Measurements from ENCODE around the gene RPL37A. TPM values are rescaled to one million over a fixed set of nuclear protein-coding genes. Genes with fewer than 3 reads are reported as not detected.

RPL37A gene
- total and polyA plus RNA-seq, 9 of the 15 experiments (the other 6 are each of a cell fraction or from before 2014, with no cell fraction given), result 1,938 to 3,349 (median 2,436) TPM

DNA sequence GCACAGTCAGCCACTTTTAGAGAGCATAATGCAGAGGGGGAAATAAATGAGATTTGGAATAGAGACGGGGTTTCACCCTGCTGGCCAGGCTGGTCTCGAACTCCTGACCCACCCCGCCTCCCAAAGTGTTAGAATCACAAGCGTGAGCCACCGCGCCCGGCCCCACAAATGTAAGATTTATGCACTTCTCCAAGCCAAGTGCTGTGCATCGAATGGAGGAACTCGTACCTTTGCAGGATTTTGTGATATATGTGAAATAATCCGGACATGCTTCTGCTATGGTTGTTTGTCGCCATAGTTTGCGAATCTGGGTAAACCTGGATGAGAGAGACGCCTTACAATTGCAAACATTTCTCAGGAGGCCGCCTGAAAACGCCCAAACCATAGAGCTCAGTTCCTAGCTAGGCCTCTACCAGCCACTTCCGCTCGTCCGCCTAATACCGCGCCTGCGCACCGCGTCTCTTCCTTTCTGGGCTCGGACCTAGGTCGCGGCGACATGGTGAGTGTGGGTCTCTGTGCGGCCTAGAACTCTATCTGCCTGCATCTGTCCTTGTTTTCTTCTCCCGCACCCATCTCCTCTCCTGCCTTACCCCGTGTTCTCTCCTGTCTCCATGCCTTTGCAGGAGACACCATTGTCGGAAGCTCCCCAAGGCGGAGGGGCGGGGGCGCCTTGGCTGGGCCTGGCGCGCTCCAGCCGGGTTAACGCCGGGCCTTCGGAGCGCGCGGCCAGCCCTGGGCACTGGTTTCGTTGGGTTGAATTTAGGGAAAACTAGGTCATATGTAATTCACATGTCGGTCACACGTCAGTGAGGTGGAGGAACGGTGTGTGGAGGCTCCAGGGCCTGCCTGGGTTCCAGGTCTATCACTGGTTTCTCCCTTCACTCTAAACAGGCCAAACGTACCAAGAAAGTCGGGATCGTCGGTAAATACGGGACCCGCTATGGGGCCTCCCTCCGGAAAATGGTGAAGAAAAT lies at the start of gene RPL37A (continued):
- TF ChIP-seq ZNF274 (IDR thresholded peaks at IDR 0.05; ENCODE audit: borderline replicate concordance, low read depth, low read length), result no peak
- no peak for TF ChIP-seq ZNF217 (CRISPR knock-in tag; IDR thresholded peaks at IDR 0.05)
- peak; percentile 78 for TF ChIP-seq CREM (IDR thresholded peaks at IDR 0.05; ENCODE audit: low read depth)
- 0 out of 2 replicates have a peak, but pooled peaks have one; percentile 45 for TF ChIP-seq ZNF395 (CRISPR knock-in tag; IDR thresholded peaks at IDR 0.05)
- peak; percentile 81; the same call in 1 of the 2 replicates for TF ChIP-seq GTF2F1 (IDR thresholded peaks at IDR 0.05; ENCODE audit: low read depth, low read length)
- TF ChIP-seq, protein P1, sequence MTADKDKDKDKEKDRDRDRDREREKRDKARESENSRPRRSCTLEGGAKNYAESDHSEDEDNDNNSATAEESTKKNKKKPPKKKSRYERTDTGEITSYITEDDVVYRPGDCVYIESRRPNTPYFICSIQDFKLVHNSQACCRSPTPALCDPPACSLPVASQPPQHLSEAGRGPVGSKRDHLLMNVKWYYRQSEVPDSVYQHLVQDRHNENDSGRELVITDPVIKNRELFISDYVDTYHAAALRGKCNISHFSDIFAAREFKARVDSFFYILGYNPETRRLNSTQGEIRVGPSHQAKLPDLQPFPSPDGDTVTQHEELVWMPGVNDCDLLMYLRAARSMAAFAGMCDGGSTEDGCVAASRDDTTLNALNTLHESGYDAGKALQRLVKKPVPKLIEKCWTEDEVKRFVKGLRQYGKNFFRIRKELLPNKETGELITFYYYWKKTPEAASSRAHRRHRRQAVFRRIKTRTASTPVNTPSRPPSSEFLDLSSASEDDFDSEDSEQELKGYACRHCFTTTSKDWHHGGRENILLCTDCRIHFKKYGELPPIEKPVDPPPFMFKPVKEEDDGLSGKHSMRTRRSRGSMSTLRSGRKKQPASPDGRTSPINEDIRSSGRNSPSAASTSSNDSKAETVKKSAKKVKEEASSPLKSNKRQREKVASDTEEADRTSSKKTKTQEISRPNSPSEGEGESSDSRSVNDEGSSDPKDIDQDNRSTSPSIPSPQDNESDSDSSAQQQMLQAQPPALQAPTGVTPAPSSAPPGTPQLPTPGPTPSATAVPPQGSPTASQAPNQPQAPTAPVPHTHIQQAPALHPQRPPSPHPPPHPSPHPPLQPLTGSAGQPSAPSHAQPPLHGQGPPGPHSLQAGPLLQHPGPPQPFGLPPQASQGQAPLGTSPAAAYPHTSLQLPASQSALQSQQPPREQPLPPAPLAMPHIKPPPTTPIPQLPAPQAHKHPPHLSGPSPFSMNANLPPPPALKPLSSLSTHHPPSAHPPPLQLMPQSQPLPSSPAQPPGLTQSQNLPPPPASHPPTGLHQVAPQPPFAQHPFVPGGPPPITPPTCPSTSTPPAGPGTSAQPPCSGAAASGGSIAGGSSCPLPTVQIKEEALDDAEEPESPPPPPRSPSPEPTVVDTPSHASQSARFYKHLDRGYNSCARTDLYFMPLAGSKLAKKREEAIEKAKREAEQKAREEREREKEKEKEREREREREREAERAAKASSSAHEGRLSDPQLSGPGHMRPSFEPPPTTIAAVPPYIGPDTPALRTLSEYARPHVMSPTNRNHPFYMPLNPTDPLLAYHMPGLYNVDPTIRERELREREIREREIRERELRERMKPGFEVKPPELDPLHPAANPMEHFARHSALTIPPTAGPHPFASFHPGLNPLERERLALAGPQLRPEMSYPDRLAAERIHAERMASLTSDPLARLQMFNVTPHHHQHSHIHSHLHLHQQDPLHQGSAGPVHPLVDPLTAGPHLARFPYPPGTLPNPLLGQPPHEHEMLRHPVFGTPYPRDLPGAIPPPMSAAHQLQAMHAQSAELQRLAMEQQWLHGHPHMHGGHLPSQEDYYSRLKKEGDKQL (CRISPR knock-in tag; IDR thresholded peaks at IDR 0.05; ENCODE audit: borderline replicate concordance), result no peak
- no peak for TF ChIP-seq ZNF3 (CRISPR knock-in tag; IDR thresholded peaks at IDR 0.05)
- no peak for TF ChIP-seq PATZ1 (CRISPR knock-in tag; IDR thresholded peaks at IDR 0.05; ENCODE audit: borderline replicate concordance)
- no peak for TF ChIP-seq GATAD2B (IDR thresholded peaks at IDR 0.05; ENCODE audit: borderline replicate concordance)
- no peak; the same call in 1 of the 2 replicates for TF ChIP-seq FOXP1 (CRISPR knock-in tag; IDR thresholded peaks at IDR 0.05)
- peak; percentile 93 for TF ChIP-seq GABPA (tag; conservative IDR thresholded peaks at IDR 0.05; ENCODE audit: low read depth)
- no peak for TF ChIP-seq DLX4 (CRISPR knock-in tag; IDR thresholded peaks at IDR 0.05)
- no peak for TF ChIP-seq IRF9 (tag; IDR thresholded peaks at IDR 0.05)
- TF ChIP-seq, protein P2, sequence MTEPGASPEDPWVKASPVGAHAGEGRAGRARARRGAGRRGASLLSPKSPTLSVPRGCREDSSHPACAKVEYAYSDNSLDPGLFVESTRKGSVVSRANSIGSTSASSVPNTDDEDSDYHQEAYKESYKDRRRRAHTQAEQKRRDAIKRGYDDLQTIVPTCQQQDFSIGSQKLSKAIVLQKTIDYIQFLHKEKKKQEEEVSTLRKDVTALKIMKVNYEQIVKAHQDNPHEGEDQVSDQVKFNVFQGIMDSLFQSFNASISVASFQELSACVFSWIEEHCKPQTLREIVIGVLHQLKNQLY (CRISPR knock-in tag; conservative IDR thresholded peaks at IDR 0.05), result no peak
